Measurements from ENCODE around the gene PIGQ.

Gene PIGQ

GRCh38 chr16:630249-630814 lies 60.6 kb downstream of the PIGQ start:
- TF ChIP-seq CTCF (IDR thresholded peaks at IDR 0.05; ENCODE audit: insufficient read depth, missing control alignments) = no peak
- no peak for FAIRE-seq
- no peak for DNase-seq (ENCODE audit: insufficient read length, low spot score)

GRCh38 chr16:630815-631405 lies 61.1 kb downstream of the PIGQ start, which contains the start of gene WFIKKN1:
WFIKKN1 (plus strand) TSS chr16:630985; CDS start chr16:631254, 269 bp downstream.
- FAIRE-seq (no peak), DNase-seq (ENCODE audit: insufficient read length, low spot score) (no peak)
- no peak for TF ChIP-seq CTCF (IDR thresholded peaks at IDR 0.05; ENCODE audit: insufficient read depth, missing control alignments)

- DNase-seq (ENCODE audit: insufficient read length, low spot score) (no peak), FAIRE-seq (no peak)
- no peak for TF ChIP-seq CTCF (IDR thresholded peaks at IDR 0.05; ENCODE audit: insufficient read depth, missing control alignments)
These were observed 62.1 kb downstream of the PIGQ start for GRCh38 chr16:631808-632358.

- no peak for TF ChIP-seq CTCF (IDR thresholded peaks at IDR 0.05; ENCODE audit: insufficient read depth, missing control alignments)
- no peak for FAIRE-seq
- DNase-seq (ENCODE audit: insufficient read length, low spot score) = no peak
These were observed 62.9 kb downstream of the PIGQ start for GRCh38 chr16:632486-633335.

GRCh38 chr16:633336-634050 lies 63.7 kb downstream of the PIGQ start:
- DNase-seq (ENCODE audit: insufficient read length, low spot score) = no peak
- no peak for FAIRE-seq
- no peak for TF ChIP-seq CTCF (IDR thresholded peaks at IDR 0.05; ENCODE audit: insufficient read depth, missing control alignments)

Measured in D721Med (cell line).